Activated CD4-positive, alpha-beta T cell treated with anti-CD3 and anti-CD28 coated beads, Interleukin-2, amount 10 ng/mL, durations not matched to agents 24 days and 14 days (primary cell): Measurements from ENCODE around the gene TSPAN32. TPM values are rescaled to one million over a fixed set of nuclear protein-coding genes. Genes with fewer than 3 reads are reported as not detected.

Source experiments
- DNase-seq: peaks from one replicate; pipeline ENCODE4 v3.0.0; 2022
- H3K27ac Mint-ChIP-seq: one replicate; pipeline ENCODE4 v1.8.0; 2022; ENCODE audit warnings: mild to moderate bottlenecking, mixed read lengths
- H3K27me3 Mint-ChIP-seq: one replicate; pipeline ENCODE4 v1.8.0; 2022; ENCODE audit warnings: mixed read lengths
- H3K36me3 Mint-ChIP-seq: one replicate; pipeline ENCODE4 v1.8.0; 2022; ENCODE audit warnings: low read depth, mild to moderate bottlenecking, mixed read lengths
- H3K4me1 Mint-ChIP-seq: one replicate; pipeline ENCODE4 v1.8.0; 2021; ENCODE audit warnings: mixed read lengths
- H3K4me3 Mint-ChIP-seq: one replicate; pipeline ENCODE4 v1.8.0; 2022; ENCODE audit warnings: mild to moderate bottlenecking, moderate library complexity, mixed read lengths
- H3K9me3 Mint-ChIP-seq: one replicate; pipeline ENCODE4 v1.8.0; 2021; ENCODE audit warnings: mixed read lengths
- intact Hi-C: fragments of 100-400 bp; cut with micrococcal nuclease; formaldehyde crosslinking; loops from one replicate; pipeline ENCODE4 v1.15.1; 2023
- total RNA-seq: library from RNA; stranded (reverse); gene quantifications from 2 replicates; pipeline ENCODE4 v1.2.3, GENCODE V29; 2022

TSPAN32 gene
- total RNA-seq, 1 donor from 2014 or later = 2.4 TPM

DNA sequence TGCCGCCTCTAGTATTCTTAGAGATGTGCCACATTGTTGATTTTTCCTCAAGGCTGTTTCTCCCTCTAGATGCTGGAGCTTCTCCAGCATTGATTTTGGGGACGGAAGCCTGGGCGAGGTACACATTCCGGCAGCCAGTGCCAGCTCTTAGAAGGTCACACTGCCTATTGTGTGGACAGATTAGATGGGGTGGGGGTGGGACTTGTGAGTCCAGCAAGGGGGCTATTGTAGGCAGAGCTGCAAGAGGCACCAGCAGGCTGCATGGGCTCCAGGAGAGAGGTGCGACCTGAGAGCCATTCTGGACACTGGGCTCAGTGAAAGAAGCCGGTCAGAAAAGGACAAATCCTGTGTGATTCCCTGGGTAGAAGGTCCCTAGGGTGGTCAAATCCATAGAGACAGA is 12.5 kb upstream of the TSPAN32 start:
- Mint-ChIP-seq H3K4me3 (no peak overlapping the region), H3K27me3 (peaks cover 8% of the 10 kb centered on the region), H3K27ac (no peak overlapping the region), H3K4me1 (peaks cover 6% of the 10 kb centered on the region), H3K9me3 (no peaks in the 10 kb centered on the region), H3K36me3 (no peaks in the 10 kb centered on the region)
- intact Hi-C loops = no loop called here
- DNase-seq = no peak

DNA sequence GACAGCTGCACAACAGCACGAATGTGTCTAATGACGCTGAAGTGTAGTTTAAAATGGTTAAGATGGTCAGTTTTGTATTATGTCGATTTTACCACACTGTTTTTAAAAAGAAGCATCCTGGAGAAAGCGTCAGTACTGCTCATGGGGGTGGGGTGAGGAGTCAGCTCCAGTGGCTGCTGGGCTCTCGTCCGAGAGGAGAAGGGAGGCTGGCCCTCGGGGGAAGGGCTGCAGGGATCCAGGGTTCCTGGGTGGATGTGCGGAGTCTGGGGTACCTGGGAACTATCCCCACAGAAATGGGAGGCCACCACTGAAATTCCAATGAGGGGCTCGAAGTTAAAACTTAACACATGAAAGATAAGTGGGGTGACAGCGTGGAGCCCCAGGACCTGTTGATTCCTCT is 12.0 kb upstream of the TSPAN32 start:
- no peak overlapping the region for H3K4me3 Mint-ChIP-seq

DNA sequence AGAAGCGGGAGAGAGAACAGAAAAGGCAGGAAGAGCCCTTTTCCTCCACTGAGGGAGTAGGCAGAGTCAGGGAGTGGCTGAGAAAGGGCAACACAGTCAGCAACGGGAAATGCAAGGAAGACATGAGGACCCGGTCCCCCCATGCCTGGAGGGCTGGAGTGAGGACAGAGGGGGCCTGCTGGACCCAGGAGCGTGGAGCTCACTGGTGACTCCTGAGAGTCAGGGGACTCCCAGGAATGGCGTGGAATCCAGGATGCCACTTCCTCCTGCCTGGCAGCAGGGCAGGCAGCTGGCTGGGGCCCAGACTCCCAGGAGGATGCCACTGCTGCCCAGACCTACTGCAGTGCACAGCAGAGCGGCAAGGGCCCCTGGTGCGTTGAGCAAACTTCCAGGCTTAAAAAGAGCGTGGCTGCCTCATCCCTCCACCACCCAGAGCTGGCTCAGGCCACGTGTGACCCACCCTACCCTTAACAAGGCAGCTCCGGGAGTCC is 11.4 kb upstream of the TSPAN32 start:
- Mint-ChIP-seq H3K27me3 (peaks cover 10% of the 10 kb centered on the region), H3K4me1 (peaks cover 6% of the 10 kb centered on the region), H3K27ac (no peak overlapping the region), H3K36me3 (no peaks in the 10 kb centered on the region), H3K9me3 (no peaks in the 10 kb centered on the region), H3K4me3 (no peak overlapping the region)
- no peak for DNase-seq
- intact Hi-C loops = no loop called here

More for the DNA sequence above, 12.0 kb upstream of the TSPAN32 start:
- Mint-ChIP-seq H3K36me3 (no peaks in the 10 kb centered on the region), H3K27me3 (peaks cover 10% of the 10 kb centered on the region), H3K4me1 (peaks cover 6% of the 10 kb centered on the region), H3K27ac (no peak overlapping the region), H3K9me3 (no peaks in the 10 kb centered on the region)
- intact Hi-C loops = no loop called here
- DNase-seq = no peak

DNA sequence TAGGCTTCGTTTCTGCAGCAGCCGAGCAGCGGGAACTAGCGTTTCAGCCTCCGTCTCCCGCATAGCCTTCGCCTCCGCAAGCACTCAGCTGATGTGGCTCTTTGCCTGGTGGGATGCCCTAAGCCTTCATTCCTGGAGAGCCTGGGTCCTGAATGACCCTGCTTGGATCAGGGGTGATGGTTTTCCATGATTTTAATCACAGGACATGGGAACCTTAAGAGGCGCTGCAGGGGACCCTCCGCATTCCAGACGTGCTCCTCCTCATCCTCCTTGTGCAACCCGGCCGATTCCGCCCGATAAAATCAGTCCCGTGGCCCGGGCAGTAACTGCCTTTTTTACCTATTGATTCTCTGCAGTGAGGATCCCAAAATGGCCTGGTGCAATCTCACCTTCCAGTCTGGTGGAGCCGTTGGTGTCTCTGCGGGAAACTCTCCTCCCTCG is 8.3 kb upstream of the TSPAN32 start:
- H3K36me3 Mint-ChIP-seq = peaks cover 2% of the 10 kb centered on the region
- no peak for DNase-seq
- no peak overlapping the region for H3K4me3 Mint-ChIP-seq
- intact Hi-C loops = no loop called here
- no peaks in the 10 kb centered on the region for H3K9me3 Mint-ChIP-seq
- H3K4me1 Mint-ChIP-seq = no peaks in the 10 kb centered on the region
- no peak overlapping the region for H3K27ac Mint-ChIP-seq
- H3K27me3 Mint-ChIP-seq = peaks cover 9% of the 10 kb centered on the region

DNA sequence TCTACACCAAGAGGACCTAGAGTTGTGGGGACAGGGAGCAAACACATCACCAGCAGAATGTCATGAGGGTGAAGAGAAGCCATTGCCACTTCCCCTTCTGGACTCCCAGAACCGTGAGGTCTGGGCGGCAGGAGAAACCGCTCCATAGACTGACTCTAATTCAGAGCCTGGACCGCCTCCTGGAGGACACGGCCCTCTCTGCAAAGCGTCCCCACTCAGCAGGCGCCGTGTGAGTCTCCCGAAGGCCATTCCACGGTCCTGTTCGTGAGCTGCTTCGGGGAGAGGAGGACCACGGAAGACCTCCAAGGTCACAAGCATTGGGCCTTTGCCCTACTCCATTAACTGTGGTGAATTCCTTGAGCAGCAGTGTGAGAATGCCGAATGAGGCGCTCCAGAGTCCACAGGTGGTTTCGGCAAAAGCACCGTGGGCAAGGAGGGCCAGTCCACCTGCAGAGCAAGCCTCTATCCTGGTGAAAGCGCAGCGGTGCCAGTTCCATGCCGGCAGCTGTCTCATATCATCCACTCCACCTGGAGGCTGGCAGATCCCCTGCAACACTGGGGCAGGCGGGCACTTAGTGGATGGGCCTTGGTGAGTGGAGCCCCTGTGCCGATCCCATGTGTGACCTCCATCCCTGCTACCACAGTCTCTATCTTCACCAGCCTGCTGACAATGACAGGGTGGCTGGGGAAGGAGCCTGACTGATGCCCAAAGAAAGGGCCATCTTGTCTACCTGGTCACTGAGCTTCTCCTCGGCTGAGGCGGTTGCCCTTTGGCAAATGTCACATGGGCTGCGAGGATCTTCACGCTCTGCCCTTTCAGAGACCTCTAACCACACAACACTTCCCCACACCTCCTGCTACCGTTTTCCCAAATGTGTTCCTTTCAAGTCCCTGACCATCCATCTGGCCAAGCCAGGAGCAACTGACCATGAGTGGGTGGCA is 7.6 kb upstream of the TSPAN32 start:
- DNase-seq = no peak
- intact Hi-C loops = no loop called here
- H3K27ac Mint-ChIP-seq = no peak overlapping the region
- peaks cover under 1% of the 10 kb centered on the region for H3K4me1 Mint-ChIP-seq
- H3K9me3 Mint-ChIP-seq = no peaks in the 10 kb centered on the region
- H3K4me3 Mint-ChIP-seq = no peak overlapping the region
- H3K36me3 Mint-ChIP-seq = peaks cover 2% of the 10 kb centered on the region
- peaks cover 9% of the 10 kb centered on the region for H3K27me3 Mint-ChIP-seq

DNA sequence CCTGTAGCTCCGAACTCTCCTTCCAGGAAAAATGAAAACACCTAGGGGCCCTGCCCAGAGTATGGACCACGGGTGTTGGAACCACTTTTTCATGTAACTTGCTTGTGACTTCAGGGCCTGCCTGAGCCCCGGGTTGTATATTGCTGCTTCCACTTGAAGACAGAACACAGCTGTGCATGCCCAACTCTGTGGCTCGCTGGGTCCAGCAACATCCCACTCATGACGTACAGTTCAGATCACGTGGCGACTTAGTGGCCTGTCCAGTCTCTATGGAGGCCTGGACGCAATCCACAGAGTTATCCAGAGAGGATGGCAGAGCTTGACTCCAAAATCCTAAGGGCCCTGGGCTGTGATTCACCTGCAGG is 6.9 kb upstream of the TSPAN32 start:
- Mint-ChIP-seq H3K27me3 (peaks cover 9% of the 10 kb centered on the region), H3K4me1 (peaks cover 5% of the 10 kb centered on the region), H3K36me3 (peaks cover 2% of the 10 kb centered on the region), H3K9me3 (no peaks in the 10 kb centered on the region), H3K27ac (no peak overlapping the region), H3K4me3 (no peak overlapping the region)
- DNase-seq = no peak
- intact Hi-C loops = no loop called here

DNA sequence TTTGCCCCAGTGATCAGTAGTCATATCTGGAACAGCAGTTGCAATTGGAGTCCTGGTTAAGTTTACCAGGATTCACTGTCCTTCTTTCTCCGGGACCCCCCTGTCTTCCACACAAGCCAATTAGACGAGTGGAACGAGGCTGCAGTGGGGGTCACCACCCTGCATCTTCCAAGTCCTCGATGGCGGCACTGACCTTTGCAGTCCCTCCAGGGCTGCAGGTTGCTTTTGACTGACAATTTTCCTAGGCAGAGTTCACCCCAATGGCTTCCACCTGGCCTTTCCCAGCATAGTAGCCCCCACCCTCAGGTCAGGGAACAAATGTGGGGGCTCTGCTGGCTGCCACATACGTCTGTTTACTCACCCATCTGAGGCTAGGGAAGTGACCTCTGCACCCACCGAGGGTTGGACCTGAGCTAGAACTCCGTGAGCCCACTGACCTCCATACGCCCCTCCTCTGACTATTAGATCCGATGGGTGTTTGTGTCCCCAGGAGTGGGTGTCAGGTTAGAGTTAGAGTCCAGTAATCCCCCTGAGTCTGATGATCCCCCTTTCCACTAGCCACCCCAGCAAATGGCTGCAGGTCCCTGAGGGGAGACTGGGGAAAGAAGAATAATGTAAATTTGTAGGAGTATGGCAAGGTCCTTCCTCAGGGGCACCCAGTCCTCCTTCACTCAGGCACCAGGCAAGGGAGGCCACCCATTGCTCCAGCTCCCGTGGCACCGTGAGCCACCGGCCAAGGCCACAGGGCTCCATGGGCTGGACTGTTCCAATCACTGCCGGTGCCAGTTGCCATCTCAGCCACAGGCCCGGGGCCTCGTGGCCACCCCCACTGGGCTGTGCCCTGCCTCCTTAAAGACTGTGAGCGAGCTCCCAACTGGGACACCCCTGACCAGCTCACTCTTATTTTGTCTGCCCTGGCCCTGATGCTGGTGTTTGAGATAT is 5.6 kb upstream of the TSPAN32 start:
- Mint-ChIP-seq H3K4me1 (peaks cover 9% of the 10 kb centered on the region), H3K9me3 (no peaks in the 10 kb centered on the region), H3K4me3 (no peak overlapping the region), H3K27ac (no peak overlapping the region), H3K36me3 (peaks cover 2% of the 10 kb centered on the region), H3K27me3 (peaks cover 9% of the 10 kb centered on the region)
- DNase-seq = no peak
- intact Hi-C loops = no loop called here

DNA sequence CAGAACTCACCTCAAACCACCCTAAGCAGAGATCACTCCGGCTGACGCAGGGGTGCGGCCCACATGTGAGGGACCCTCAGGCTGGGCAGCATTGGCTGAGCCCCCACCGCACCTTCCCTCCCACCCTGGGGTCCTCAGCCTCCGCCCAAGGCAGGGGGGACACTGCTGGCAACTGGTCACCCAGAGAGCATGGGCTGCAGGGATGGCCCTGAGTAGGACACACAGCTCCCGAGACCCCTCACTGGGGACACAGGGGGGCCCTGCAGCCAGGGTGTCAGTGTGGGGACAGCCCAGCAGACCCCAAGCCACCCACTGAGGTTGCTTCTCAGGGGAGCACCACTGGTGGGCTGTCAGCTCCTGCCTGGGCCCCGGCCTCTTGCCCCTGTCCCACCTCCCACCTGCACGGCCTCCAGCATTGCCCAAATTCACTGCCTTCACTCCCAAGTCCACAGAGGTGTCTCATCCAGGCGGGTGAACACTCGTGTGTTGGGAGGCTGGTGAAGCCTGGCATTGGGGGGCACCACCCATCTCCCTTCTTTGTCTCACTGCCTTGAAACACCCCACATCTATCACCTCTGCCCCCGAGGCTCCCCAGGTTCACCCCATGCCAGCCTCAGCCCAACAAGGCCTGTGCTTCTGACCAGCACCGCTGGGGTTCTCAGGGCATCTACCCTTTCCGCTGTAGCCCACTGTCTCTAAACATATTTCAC is 4.7 kb upstream of the TSPAN32 start:
- intact Hi-C loops = no loop called here
- H3K4me1 Mint-ChIP-seq = peaks cover 15% of the 10 kb centered on the region
- peaks cover 9% of the 10 kb centered on the region for H3K27me3 Mint-ChIP-seq
- H3K9me3 Mint-ChIP-seq = no peaks in the 10 kb centered on the region
- peaks cover 2% of the 10 kb centered on the region for H3K36me3 Mint-ChIP-seq
- no peak overlapping the region for H3K27ac Mint-ChIP-seq
- no peak overlapping the region for H3K4me3 Mint-ChIP-seq
- DNase-seq = no peak

DNA sequence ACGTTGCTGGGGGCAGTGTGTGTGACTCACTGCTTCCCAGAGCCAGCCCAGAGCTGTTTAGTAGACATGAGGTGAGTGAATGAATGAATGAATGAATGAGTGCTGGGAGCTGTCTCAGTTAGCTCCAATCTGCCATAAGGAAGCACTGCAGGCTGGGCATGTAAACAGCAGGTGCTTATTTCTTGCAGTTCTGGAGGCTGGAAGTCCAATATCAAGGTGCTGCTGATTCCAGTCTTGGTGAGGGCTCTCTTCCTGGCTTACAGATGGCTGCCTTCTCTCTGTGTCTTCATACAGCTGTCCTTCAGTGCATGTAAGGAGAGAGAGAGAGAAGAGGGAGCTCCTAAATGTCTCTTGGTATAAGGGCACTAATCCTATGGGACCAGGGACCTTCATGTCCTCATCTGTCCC is 4.2 kb upstream of the TSPAN32 start:
- Mint-ChIP-seq H3K36me3 (peaks cover 2% of the 10 kb centered on the region), H3K4me1 (peaks cover 17% of the 10 kb centered on the region), H3K9me3 (no peaks in the 10 kb centered on the region), H3K4me3 (no peak overlapping the region), H3K27ac (no peak overlapping the region), H3K27me3 (peaks cover 7% of the 10 kb centered on the region)
- no peak for DNase-seq
- intact Hi-C loops = no loop called here

DNA sequence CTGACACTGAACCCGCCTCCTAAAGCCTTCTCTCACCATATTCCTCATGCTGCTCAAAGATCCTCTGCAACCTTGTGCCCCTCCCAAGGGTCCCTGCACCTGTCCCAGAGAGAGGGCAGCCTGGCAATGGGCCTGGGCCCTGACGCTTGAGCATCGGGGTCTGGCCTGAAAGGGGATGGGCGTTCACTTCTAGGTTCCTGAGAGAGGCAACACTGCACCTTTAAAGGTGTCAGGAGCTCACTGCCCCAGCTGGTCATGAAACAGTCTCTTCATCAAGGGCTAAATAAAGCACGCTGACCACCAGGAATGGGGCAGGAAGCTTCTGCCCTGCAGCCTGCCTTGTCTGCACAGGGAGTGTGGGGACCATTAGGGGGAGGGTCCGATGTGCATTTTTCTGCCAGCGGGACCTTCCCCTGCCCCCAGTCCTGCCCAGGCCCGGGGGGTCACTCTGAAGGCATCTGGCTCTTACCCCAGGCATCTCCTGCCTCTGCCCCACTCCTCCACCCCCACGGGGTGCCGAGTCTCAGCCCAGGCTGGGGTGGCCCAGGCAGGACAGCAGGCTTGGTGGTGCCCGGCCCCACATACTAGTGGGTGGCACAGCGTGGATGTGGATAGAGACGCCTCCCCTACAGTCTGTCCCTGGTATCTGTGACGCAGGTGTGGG is 3.5 kb upstream of the TSPAN32 start:
- H3K27ac Mint-ChIP-seq = no peak overlapping the region
- intact Hi-C loops = no loop called here
- peaks cover 19% of the 10 kb centered on the region for H3K4me1 Mint-ChIP-seq
- H3K9me3 Mint-ChIP-seq = no peaks in the 10 kb centered on the region
- DNase-seq = no peak
- H3K4me3 Mint-ChIP-seq = no peak overlapping the region
- H3K27me3 Mint-ChIP-seq = peaks cover 7% of the 10 kb centered on the region
- H3K36me3 Mint-ChIP-seq = peaks cover 2% of the 10 kb centered on the region

DNA sequence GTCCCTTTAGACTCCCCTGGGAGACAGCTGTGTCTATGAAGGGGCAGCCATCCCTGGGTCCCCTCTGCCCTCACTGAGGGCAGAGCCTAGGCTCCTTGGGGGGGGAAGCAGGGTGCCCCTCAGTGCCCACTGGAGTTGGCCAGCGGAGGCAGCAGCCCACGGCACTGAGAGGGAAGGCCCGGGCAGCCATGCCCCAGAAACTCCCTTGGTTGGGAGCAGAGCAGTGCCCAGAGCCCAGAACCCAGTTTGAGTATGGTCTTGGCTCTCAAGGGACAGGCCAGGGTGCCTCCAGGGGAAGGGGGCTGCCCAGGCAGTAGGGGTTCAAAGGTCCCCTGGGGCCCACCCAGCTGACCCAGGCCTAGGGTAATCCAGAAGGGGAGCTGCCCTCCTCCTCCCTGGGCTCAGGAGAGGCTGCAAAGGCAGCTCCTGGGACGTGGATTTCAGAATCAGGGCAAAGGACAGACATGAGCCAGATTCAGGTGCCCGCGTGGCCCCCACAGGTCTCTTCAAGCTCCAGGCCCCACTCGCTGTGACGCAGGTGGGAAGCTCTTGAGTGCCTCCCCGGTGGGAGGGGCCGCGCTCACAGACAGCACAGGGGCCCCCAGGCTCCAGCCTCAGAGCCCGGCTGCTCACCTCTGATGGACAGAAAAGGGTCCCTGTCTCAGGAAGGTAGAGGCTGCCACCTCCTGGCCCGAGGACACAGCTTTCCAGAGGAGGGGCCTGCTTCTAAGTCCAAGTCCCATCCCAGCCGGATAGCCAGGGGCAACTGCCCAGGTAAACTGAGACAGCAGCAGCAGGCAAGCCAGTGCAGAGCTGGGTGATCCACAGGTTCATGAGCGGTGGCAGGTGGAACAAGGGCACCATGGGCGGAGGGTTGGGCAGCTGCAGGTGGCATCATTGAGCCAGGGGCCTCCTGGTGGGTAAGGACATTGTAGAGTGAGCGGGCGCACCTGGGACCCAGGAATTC is 2.7 kb upstream of the TSPAN32 start:
- peaks cover 20% of the 10 kb centered on the region for H3K4me1 Mint-ChIP-seq
- peaks cover 3% of the 10 kb centered on the region for H3K27me3 Mint-ChIP-seq
- H3K36me3 Mint-ChIP-seq = peaks cover 2% of the 10 kb centered on the region
- intact Hi-C loops = loop anchor here (1.0 kb wide), 1 partner anchor 102 kb away; no protein-coding TSS in a partner anchor
- DNase-seq = no peak
- no peaks in the 10 kb centered on the region for H3K9me3 Mint-ChIP-seq
- peak overlapping the region; percentile 70 for H3K4me3 Mint-ChIP-seq
- no peak overlapping the region for H3K27ac Mint-ChIP-seq

DNA sequence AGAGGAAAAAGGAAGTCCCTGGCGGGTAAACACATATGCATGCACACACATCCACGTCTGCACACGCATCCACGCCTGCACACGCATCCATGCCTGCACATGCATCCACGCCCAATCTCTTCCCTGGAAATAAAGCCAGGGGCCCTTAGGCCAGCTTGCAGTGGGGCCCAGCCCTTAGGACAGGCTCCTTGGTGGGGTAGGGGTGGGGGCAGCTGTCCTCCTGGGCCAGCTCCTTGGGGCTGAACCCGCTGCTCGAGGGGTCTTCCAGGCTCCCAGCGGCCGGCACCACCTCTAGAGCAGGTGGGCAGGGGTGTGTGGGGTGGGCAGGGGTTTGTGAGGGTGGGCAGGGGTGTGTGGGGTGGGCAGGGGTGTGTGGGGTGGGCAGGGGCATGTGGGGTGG is 2.0 kb upstream of the TSPAN32 start:
- Mint-ChIP-seq H3K4me3 (peak overlapping the region; percentile 70), H3K4me1 (peaks cover 22% of the 10 kb centered on the region), H3K27me3 (peaks cover under 1% of the 10 kb centered on the region), H3K36me3 (peaks cover 2% of the 10 kb centered on the region), H3K27ac (no peak overlapping the region), H3K9me3 (no peaks in the 10 kb centered on the region)
- intact Hi-C loops = loop anchor here (1.0 to 10.0 kb wide), 3 partner anchors 78 to 235 kb away; partner anchors contain the start of gene CD81
- no peak for DNase-seq
